HL-60/S4 treated with phorbol 12-myristate 13-acetate at 8.2 ng/mL for 4 days and 3 days (cell line): ENCODE data around the gene SLC22A23.

Source experiments
- in situ Hi-C: fragments of 300-500 bp; cut with MboI; formaldehyde crosslinking; loops from 2 replicates; pipeline ENCODE4 v1.15.0; 2022; ENCODE audit warnings: low sequenced_read_pairs

Gene SLC22A23

DNA sequence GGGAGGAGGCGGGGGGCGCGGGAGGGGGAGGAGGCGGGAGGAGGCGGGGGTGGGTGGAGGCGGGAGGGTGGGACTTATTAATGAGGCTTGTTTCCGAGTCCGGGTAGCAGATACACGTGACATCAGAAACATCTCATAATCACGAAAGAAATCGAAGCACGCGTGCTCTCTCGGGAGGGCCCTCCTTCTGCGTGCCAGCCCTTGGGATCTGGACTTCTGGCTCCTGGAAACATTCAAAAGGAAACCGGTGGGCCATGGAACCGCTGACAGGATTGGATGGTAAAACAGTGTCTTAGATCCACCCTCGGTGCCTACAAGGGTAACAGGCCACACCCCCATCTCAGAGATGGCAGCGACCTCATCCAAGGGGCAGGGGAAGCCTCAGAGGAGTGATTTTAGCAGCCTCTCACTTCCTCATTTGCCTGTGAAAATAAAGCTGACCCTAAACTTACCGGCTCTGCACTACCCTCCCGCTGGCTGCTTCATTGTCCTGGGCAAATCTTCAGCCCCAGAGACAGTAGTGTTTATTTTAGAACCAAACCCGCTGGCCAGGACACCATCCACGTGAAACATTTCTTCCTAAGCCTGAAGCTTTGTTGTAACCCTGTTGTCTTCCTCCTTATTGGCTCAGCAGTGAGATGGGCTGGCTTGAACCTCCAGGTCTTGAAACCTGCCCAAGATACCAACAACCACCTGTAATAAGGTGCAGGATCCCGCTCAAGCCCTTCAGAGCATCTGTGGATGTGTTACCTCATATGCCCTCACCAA lies 100.6 kb downstream of the SLC22A23 start:
- in situ Hi-C loops: no loop called here

DNA sequence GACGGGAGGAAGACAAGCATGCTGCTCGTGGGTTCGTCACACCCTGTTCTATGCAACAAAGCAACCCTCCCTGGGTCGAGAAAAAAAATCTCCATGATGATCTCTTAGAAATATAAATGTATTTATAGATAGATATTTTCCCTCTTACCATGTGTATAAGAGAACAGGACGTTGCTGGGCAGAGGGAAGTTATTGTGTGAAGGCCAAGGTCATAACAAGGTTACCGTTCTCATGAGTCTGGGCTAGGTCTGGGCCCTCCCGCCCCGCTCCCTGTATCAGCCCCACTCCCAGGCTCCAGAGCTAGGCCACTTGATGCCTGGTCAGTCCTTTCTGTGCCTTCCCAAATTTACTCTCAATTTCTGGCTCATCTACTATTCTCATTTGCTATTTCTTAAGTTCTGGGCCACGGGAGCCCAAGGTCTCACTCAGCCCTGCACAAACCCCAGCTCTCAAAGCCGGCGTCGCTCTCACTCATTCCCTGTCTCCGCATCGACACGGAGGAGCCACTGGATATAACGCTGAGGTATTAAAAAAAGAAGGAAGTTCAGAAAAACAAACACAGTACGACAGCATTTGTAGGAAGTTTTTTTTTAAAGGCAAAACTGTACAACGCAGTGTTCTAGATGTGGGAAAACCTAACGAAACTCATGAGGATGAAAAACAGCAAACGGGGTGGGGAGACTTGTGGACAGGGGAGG lies 101.3 kb downstream of the SLC22A23 start:
- in situ Hi-C loops: no loop called here

DNA sequence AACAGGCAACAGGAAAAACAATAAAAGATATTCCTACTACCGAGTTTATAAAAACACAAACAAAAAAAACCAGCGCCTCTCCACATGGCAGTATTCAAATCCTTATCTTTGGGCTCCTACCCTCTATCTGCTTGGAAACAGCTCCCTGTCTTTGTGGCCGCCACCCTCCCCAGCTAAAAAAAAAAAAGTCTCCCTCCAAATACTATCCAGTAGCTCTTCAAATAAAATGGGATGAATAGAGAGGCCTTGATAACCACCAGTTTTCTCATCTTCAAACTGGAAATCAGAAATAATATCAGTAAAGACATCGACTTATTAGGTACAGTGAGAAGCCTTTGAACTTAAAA lies 101.9 kb downstream of the SLC22A23 start:
- in situ Hi-C loops: no loop called here

DNA sequence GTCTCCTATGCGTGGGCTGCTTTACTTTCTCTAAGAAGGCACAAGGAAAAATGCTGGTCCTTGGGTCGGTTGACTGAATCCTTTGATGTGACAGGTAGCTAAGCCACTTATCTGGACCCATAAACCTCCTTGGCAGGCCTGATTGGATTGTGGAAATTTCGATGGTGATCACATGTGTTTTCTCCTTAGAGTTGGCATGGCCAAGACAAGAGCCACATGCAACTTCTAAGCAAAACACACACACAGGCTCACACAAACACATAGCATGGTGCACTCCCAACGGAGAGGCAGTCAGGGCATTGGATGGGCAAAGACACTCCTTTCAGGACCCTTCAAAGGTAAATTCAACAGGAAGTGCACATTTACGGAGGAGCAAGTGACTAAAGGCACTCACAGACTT lies 102.9 kb downstream of the SLC22A23 start:
- in situ Hi-C loops: no loop called here

DNA sequence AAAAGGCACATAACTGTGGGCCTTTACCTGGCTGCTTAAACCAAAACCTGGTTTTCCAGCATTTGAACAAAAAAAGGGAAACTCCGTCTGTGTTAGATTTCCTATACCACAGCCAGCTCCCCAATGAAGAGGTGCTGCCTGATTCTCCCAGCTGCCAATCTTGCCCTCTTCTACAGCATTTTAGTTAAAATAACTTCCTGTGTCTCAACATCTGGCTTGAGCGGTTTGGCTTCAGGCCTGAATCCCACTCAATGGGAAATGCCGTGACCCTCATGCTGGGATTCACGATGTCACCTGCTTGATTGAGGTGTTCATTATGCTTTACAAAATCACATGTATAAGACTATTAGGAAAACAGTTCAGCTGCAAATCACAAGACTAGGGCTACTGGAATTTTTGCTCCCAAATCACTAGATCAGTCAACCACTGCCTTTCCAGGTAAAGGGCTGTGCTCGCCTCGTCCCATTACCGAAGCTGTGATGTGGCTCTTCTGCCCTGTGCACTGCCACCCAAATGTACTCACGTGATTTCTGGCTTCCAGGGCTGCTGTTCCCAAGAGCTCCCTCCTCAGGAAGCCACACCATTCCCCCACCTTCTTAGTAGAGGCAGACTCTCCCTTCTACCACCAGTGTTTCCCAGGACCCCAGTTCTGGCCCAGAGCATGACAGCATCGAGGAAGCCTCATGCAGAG lies 103.5 kb downstream of the SLC22A23 start:
- in situ Hi-C loops: no loop called here

DNA sequence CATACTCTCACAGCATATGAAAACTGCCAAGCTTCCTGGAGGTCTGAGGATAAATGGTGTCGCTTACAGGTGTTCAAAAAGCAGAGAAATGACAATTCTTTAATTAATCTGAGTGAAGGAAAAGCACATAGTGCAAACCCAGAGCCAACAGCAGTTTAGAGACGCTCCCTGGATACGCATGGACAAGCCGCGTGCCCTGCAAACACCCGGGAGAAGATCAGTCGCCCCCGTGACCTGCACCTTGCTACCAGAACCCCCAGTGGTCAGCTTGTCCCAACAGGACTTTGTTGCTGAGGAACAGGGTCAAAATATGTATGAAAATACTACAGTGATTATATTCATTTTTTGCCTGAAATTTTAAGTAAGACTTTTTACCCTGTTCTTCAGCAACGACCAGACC lies 104.2 kb downstream of the SLC22A23 start:
- in situ Hi-C loops: no loop called here

DNA sequence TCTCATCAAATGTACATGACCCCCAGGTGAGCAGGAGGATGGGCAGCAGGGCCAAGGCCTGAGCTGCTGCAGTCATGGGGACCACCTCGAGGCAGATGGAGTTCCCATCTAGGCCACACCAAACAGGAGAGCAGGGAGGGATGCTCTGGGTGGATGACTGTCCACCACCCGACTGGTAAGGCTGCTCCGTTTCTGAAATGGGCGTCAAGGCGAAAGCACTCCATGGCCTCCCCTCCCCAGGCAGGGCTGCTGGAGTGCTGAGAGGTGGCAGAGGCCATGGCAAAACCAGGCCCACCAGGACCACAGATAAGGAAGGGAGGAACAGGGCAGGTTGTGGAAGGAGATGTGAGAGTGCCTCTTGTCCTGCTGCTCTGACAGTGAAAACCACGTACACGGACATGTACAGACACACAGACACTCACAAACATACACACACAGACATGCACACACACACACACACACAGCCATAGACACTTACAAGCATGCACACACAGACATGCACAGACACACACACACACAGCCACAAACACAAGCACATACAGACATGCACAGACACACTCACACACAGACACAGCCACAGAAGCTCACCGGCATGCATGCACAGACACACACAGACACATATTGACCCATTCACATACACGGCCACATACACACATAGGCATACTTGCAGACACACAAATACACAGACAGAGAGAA lies 104.9 kb downstream of the SLC22A23 start:
- in situ Hi-C loops: no loop called here

DNA sequence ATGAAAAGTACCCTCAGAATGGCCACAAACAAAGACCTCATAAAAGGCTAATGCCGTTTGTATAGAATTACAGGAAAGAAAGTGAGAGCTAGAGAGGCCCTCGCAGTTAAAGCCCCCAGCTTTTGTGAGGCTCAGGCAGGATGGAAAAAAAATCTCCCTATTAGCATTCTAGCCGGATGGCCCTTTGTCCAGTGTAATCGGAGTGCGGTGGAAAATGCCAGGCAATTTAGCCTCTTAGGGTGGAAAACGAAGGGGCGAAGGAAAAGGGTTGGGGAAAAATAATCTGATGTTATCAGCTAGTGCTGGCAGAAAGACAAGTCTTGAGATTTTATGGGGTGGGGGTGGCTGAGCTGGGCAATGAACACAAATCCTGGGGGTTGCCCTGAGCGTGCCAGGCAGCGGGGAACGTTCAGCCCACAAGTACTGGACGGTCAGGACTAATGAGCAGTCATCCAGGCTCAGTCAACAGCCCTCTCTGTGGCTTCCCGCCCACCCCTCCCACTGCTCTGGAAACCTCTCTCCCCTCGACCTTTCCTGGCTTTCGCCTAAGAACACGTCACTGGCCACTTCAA lies 105.7 kb downstream of the SLC22A23 start:
- in situ Hi-C loops: no loop called here

DNA sequence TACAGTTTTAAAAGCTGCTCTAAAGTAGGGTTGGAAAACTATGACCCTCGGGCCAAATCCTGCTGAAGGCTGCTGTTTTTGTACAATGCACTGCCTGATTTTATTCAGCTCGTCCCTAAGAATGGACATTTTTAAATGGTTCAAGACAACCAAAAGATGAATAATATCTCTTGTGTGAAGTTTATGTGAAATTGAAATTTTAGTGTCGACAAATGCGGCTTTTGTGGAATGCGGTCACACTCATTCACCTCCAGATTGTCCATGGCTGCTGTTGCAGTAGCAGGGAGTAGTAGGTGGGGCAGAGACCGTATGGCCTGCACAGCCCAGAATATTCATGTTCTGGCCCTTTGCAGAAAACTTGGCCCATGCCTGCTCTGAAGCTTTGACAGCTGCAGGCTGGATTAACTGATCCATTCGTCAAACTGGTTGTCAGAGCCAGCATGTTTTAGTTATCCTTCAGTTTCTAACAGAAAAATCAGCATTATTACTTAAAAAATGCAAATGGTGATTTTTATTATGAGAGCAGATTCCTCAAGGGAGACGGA lies 106.5 kb downstream of the SLC22A23 start:
- in situ Hi-C loops: no loop called here

DNA sequence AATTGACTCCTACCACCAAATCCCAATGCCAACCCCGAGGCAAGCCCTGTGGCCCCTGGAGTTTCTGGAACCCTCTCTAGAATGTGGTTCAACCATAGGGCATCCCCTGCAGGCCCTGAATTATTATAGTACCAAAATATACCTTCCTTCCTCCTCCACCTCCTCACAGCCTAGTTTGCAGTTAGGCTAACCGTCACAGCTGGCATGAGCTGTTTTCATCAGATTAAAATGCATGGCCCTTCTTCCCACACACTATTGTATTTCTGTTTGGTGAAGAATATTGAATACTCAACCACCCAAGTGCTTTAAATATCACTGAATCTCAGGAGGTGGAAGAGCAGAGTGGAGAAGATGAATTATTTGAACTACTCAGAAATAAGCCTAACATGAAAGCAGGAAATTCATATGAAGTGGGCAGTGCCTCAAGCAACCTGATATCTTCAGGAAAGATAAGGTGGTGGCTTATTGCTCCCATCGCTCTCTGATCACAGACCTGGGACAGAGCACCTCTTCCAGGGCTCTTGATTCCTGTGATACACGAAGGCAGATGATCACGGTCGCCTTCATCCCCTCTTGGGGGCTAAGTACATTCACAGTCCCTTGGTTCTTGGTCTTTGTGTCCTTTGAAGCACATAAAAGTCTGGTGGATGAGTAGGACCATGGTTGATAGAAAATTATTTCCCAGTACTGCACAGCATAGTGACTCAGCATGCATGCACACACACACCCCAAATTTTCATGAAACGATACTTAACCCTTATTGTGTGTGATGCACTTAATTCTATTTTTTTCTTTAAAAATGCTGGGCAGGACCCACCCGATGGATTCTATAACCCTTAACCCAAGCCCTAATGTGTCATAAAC lies 107.2 kb downstream of the SLC22A23 start:
- in situ Hi-C loops: no loop called here

DNA sequence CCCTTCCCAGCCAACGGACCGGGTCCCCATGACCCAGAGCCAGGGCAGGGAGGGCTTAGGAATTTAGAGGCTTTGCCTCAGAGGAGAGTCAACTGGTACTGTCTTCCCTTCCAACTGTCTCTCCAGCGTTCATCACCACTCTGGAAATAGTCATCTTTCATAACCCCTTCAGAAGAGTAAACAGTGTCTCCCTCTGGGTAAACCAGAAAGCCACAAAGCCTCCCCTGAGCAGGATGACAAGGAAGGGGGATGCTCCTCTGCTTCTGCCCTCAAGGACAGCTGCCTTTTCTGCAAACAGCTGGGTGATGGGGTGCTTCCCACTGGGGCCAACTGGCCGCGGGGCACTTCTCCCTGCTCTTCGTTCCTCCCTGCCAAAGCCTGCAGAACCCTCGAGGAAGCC lies 108.0 kb downstream of the SLC22A23 start:
- in situ Hi-C loops: no loop called here

DNA sequence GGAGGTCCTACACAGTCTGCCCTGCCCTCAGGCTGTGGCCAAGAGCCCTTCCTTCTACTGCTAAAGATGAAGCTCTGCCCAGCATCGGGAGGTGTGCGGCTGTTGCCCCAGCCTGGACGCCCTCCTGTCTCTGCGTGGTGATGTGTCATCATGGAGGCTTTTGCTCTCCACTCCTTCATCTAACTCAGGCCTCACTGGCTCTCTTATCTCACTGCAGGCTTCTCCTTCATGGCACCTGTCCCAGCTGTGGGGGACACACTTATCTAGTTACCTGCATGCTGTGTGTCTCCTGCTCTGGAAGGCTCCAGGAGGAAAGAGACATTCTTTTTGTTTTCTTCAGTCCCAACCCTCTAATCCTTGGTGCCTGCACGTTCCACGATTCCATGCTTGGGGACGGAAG lies 109.0 kb downstream of the SLC22A23 start:
- in situ Hi-C loops: no loop called here

DNA sequence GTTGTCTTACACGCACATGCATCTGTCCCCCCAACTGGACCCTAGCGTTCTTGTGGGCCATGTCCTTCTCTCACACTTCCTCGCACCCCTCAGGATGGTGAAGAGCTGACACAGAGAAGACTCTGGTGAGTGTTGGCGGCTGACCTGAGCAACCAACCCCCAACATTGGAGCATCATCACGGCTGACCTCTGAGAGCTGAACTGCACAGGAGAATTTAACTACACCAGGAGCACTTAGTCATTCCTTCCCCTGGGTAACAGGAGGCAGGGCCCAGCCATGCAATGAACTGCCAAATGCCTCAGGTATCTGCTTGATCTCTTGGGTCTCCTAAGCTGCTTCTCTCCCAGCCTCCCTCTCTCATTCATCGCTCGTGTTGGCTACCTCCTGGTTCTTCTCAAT lies 109.6 kb downstream of the SLC22A23 start:
- in situ Hi-C loops: no loop called here

DNA sequence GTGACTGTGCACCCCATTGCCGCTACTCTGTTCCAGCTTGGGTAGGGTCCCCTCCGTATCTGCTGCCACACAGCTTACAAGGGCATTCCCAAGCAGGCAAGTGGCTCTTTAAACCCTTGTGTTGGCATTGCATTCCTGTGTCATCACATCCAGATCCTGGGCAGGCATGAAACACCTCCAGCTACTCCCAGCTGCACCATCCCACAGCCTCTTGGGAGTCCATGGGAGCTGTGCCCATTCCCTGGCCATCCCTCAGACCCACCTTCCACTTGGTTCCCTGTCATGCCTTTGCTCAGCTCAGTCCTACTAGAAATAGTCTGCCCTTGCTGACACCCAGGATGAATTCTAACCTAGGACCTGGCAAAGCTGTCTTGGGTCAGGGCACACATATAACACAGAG lies 110.4 kb downstream of the SLC22A23 start:
- in situ Hi-C loops: no loop called here

DNA sequence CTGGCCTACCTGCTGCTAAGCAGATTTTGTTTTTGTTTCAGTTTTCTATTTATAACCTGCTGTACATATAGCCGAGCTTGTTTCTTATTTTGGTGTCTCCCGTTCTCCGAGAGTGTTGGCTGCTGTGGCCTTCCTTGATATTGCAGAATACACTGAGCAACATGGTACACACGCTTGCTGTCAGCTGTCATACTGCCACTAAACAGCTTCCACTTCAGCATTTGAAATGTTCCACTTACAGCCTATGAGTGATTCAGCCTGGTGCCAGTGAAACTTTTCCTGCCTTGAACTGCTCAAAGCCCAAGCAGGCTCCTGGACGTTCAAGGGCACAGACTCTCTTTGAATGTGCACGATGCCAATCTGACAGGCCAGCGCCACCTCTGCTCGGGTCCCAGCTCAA lies 111.0 kb downstream of the SLC22A23 start:
- in situ Hi-C loops: no loop called here

DNA sequence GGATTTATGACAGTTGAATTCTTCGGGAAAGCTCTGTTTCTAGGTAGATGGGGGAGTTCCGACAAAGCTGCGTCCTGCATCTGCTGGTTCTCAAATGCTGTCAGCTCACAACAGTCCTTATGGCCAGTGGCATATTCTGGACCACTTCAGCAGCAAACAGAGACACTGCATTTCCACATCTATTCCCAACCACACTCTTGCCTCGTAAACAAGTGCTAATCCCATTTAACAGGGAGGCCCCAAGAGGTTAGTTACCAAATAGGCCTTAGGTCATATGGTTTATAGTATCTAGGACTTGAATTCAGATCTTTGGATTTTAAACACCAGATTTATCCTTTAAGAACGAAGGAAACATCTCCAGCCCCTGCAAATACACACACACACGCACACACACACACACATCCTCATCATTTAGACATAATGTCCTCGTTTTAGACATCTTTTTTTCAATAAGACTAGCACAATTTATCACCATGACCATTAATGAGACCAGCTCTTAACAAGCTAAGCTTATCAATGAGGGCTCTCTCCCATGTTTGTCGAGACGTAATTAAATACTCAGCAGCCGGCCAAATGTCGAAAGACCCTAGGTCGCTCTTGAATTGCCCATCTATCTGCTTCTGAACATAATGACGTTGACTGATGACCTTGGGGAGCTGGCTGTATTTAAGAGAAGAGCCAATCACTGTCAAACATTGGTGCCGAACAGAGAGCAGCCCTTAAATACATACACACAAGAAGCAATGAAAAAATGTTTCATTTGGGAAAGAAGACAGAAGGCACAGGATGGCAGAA lies 113.6 kb downstream of the SLC22A23 start:
- in situ Hi-C loops: no loop called here

DNA sequence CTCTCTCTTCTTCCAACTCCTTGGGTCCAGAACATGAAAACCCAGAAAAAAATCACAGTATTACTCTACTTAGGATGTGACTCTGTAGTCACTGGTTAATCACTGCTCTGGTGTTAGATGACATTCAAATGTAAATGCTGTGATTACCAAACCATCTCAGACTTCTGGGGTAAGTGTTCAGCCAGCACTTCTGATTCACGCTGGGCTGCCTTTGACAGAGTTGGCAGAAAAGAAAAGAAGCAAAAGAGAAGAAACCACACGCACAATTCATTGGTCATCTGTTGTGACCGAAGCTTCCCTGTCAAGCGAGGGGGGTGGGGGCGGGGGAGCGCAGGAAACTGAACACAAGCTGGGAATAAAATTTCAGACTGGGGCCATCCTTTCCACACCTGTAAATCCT lies 115.4 kb downstream of the SLC22A23 start:
- in situ Hi-C loops: no loop called here

DNA sequence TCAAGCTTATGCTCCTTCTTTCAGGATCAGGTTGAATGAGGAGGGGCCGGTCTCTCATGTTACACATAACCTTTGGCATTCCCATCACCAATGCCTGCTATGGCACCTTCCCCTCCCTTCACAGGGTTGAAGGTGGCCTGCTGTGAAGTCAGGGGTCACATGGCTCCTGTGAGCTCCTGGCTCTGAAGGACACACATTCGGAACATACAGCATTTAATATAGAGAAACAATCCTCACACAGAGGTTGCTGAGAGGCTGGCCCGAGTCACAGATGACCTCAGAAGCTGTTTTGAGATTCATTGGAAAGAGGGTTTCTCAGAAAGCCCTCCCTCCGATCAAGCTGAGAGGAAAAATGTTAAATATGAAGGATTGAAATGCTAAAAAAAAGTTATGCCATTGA lies 116.0 kb downstream of the SLC22A23 start:
- in situ Hi-C loops: no loop called here

DNA sequence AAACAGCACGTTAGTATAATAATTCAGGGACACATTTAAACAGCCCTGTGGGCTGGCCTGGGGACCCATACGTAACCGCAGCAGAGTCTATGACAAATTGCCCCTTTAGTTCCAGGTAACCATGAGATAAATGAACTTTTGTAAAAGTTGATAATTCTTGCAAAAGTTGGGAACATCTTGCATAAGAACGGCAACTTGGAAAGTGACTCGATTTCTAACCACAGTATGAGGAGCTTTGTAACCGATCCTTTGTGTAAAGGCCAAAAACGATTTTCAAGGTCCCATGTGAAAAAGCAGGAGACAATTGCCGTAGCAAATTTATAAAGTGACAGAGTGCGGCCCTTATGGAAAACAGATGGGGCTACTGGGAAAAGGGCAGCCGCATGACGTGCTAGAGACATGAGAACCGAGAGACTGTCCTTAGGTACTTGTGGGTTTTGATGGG lies 116.5 kb downstream of the SLC22A23 start:
- in situ Hi-C loops: no loop called here
